IMR-90 (cell line): Measurements from ENCODE around the gene CYP39A1. TPM values are rescaled to one million over a fixed set of nuclear protein-coding genes. Genes with fewer than 3 reads are reported as not detected.

Experiments
- ATAC-seq: fragments of 200-7000 bp; cut with Tn5 transposase; 2 replicates; pipeline ENCODE4 v1.9.1; 2020; ENCODE audit warnings: low read depth, mild to moderate bottlenecking, moderate library complexity
- BruUV-seq: library from RNA; stranded (reverse); fragments of 400-500 nt; replicated peaks from 2 replicates; lab custom pipeline; 2021; lab: Mats Ljungman, UMichigan
- CTCF ChIA-PET: fragments of 300-600 bp; formaldehyde crosslinking; extraction: SDS; loops from one replicate; lab custom pipeline; 2021; ENCODE audit warnings: antibody characterized with exemption; lab: Yijun Ruan, JAX
- POLR2A ChIA-PET: fragments of 300-600 bp; sonication (Branson Sonifier 250); formaldehyde crosslinking; loops from one replicate; lab custom pipeline; 2022; ENCODE audit warnings: antibody characterized with exemption; ENCODE audit not compliant: unreplicated experiment; lab: Charles Lee
- DNase-seq: peaks from one replicate; pipeline ENCODE4 v3.0.0; 2013
- H2AFZ ChIP-seq: replicated peaks from 2 replicates; pipeline ENCODE3; 2013; ENCODE audit warnings: low read length, mild to moderate bottlenecking; ENCODE audit not compliant: poor library complexity
- H2AK5ac ChIP-seq: 2 replicates; pipeline ENCODE4 v1.6.1; 2013; ENCODE audit warnings: low read depth, low read length, inconsistent platforms
- H2AK9ac ChIP-seq: replicated peaks from 2 replicates; pipeline ENCODE3; 2013; ENCODE audit warnings: mild to moderate bottlenecking, low read depth, low read length, moderate library complexity; ENCODE audit not compliant: poor library complexity
- H2BK120ac ChIP-seq: 2 replicates; pipeline ENCODE4 v1.6.1; 2013; ENCODE audit warnings: low read depth, low read length, inconsistent platforms
- H2BK15ac ChIP-seq: 3 replicates; pipeline ENCODE4 v1.6.1; 2013; ENCODE audit warnings: low read depth, low read length, inconsistent platforms
- H2BK20ac ChIP-seq: 2 replicates; pipeline ENCODE4 v1.6.1; 2013; ENCODE audit warnings: low read depth, mild to moderate bottlenecking, inconsistent platforms, low read length, moderate library complexity
- H2BK5ac ChIP-seq: 2 replicates; pipeline ENCODE4 v1.6.1; 2013; ENCODE audit warnings: mild to moderate bottlenecking, low read depth, low read length, inconsistent platforms; ENCODE audit not compliant: poor library complexity, severe bottlenecking
- H3K14ac ChIP-seq: replicated peaks from 2 replicates; pipeline ENCODE4 v1.6.1; 2013; ENCODE audit warnings: low read depth, low read length, inconsistent platforms
- H3K18ac ChIP-seq: 2 replicates; pipeline ENCODE4 v1.6.1; 2013; ENCODE audit warnings: low read depth, low read length, control low read depth
- H3K23ac ChIP-seq: 2 replicates; pipeline ENCODE4 v1.6.1; 2013; ENCODE audit warnings: low read depth, low read length, inconsistent platforms
- H3K27ac ChIP-seq: 2 replicates; pipeline ENCODE4 v1.5.1; 2013; ENCODE audit warnings: mild to moderate bottlenecking, control low read depth, low read length; ENCODE audit not compliant: insufficient read depth
- H3K27me3 ChIP-seq: 2 replicates; pipeline ENCODE4 v1.6.1; 2013; ENCODE audit warnings: low read length; ENCODE audit not compliant: control insufficient read depth, insufficient read depth
- H3K36me3 ChIP-seq: 2 replicates; pipeline ENCODE4 v1.6.1; 2013; ENCODE audit warnings: low read length, mixed read lengths; ENCODE audit not compliant: control insufficient read depth, insufficient read depth
- H3K4ac ChIP-seq: 2 replicates; pipeline ENCODE4 v1.6.1; 2013; ENCODE audit warnings: low read depth, low read length, inconsistent platforms
- H3K4me1 ChIP-seq: 2 replicates; pipeline ENCODE4 v1.6.1; 2013; ENCODE audit warnings: low read length, mixed read lengths; ENCODE audit not compliant: control insufficient read depth, insufficient read depth
- H3K4me2 ChIP-seq: 2 replicates; pipeline ENCODE4 v1.6.1; 2013; ENCODE audit warnings: low read depth, mild to moderate bottlenecking, control low read depth, low read length, moderate library complexity
- H3K4me3 ChIP-seq: 2 replicates; pipeline ENCODE4 v1.5.1; 2013; ENCODE audit warnings: low read depth, mild to moderate bottlenecking, control low read depth, low read length, moderate library complexity; ENCODE audit not compliant: insufficient read depth
- H3K56ac ChIP-seq: 2 replicates; pipeline ENCODE4 v1.6.1; 2013; ENCODE audit warnings: low read length, inconsistent platforms; ENCODE audit not compliant: insufficient read depth; ENCODE audit errors: extremely low read depth
- H3K79me1 ChIP-seq, 2 experiments: 2 replicates each; pipeline ENCODE4 v1.6.1; 2013; ENCODE audit warnings: low read length in 2 of 2, inconsistent platforms in 1 of 2, low read depth in 1 of 2
- H3K9ac ChIP-seq: 2 replicates; pipeline ENCODE4 v1.6.1; 2013; ENCODE audit warnings: low read depth, low read length, control low read depth
- H3K9me1 ChIP-seq: 2 replicates; pipeline ENCODE4 v1.6.1; 2013; ENCODE audit warnings: low read length, inconsistent platforms; ENCODE audit not compliant: insufficient read depth
- H3K9me3 ChIP-seq: 2 replicates; pipeline ENCODE4 v1.6.1; 2013; ENCODE audit warnings: low read length; ENCODE audit not compliant: control insufficient read depth, insufficient read depth
- H4K20me1 ChIP-seq: 2 replicates; pipeline ENCODE4 v1.6.1; 2013; ENCODE audit warnings: low read length, inconsistent platforms; ENCODE audit not compliant: insufficient read depth
- H4K5ac ChIP-seq: 2 replicates; pipeline ENCODE4 v1.6.1; 2013; ENCODE audit warnings: mild to moderate bottlenecking, low read depth, low read length, control low read depth
- H4K8ac ChIP-seq, 2 experiments: 2 replicates each; pipeline ENCODE4 v1.6.1; 2013; ENCODE audit warnings: low read depth in 2 of 2, low read length in 2 of 2, control low read depth in 1 of 2, inconsistent platforms in 1 of 2
- H4K91ac ChIP-seq: 2 replicates; pipeline ENCODE4 v1.6.1; 2013; ENCODE audit warnings: low read depth, low read length, inconsistent platforms; ENCODE audit not compliant: insufficient read depth
- BHLHE40 ChIP-seq: fragments of 150-350 bp; IDR thresholded peaks from 2 replicates; pipeline ENCODE4 v1.6.1; 2016; ENCODE audit warnings: mild to moderate bottlenecking, low read depth, low read length
- CEBPB ChIP-seq: IDR thresholded peaks from 2 replicates; pipeline ENCODE4 v1.6.1; 2012; ENCODE audit warnings: low read depth, low read length, improper control_type of control experiment
- CHD1 ChIP-seq: IDR thresholded peaks from 2 replicates; pipeline ENCODE4 v1.6.1; 2012; ENCODE audit warnings: low read depth, low read length, improper control_type of control experiment
- FOS ChIP-seq: fragments of 150-350 bp; IDR thresholded peaks from 2 replicates; pipeline ENCODE4 v1.6.1; 2016; ENCODE audit warnings: low read depth, low read length
- MAFK ChIP-seq: IDR thresholded peaks from 2 replicates; pipeline ENCODE4 v1.6.1; 2012; ENCODE audit warnings: low read depth, low read length, improper control_type of control experiment
- MAZ ChIP-seq: IDR thresholded peaks from 2 replicates; pipeline ENCODE4 v1.6.1; 2012; ENCODE audit warnings: low read depth, mild to moderate bottlenecking, low read length, improper control_type of control experiment, moderate library complexity, borderline replicate concordance
- MXI1 ChIP-seq: IDR thresholded peaks from 2 replicates; pipeline ENCODE4 v1.6.1; 2012; ENCODE audit warnings: low read depth, mild to moderate bottlenecking, low read length, moderate library complexity, borderline replicate concordance
- NFE2L2 ChIP-seq: fragments of 150-350 bp; IDR thresholded peaks from 2 replicates; pipeline ENCODE4 v1.6.1; 2016; ENCODE audit warnings: low read depth, mild to moderate bottlenecking, low read length
- POLR2A ChIP-seq: IDR thresholded peaks from 2 replicates; pipeline ENCODE4 v1.6.1; 2012; ENCODE audit warnings: mild to moderate bottlenecking, low read depth, low read length
- RAD21 ChIP-seq: IDR thresholded peaks from 2 replicates; pipeline ENCODE4 v1.6.1; 2012; ENCODE audit warnings: low read length, improper control_type of control experiment
- RCOR1 ChIP-seq: IDR thresholded peaks from 2 replicates; pipeline ENCODE4 v1.6.1; 2012; ENCODE audit warnings: mild to moderate bottlenecking, low read length, improper control_type of control experiment; ENCODE audit not compliant: insufficient replicate concordance
- RFX5 ChIP-seq: IDR thresholded peaks from 2 replicates; pipeline ENCODE4 v1.8.0; 2012; ENCODE audit warnings: low read depth, mild to moderate bottlenecking, low read length, moderate library complexity
- SMC3 ChIP-seq: fragments of 150-350 bp; IDR thresholded peaks from 2 replicates; pipeline ENCODE4 v1.6.1; 2016; ENCODE audit warnings: low read depth, mild to moderate bottlenecking, antibody characterized with exemption, low read length, moderate library complexity
- WGBS, 2 experiments: methylation state at CpG; one replicate each; pipeline versions ENCODE4 v1.1.5 to v1.1.7; 2013; ENCODE audit warnings: missing lambda C conversion rate in 2 of 2; ENCODE audit not compliant: insufficient read length in 1 of 2; ENCODE audit errors: extremely low coverage in 2 of 2; 5-methylcytosine and 5-hydroxymethylcytosine counted together
- dilution Hi-C: fragments of 300-500 bp; cut with HindIII; formaldehyde crosslinking; loops from one replicate; pipeline ENCODE4 v1.14.3; 2018; ENCODE audit warnings: low sequenced_read_pairs; ENCODE audit not compliant: unreplicated experiment
- in situ Hi-C: fragments of 300-500 bp; cut with MboI; formaldehyde crosslinking; loops from 3 replicates; pipeline ENCODE4 v1.14.3; 2019; ENCODE audit warnings: low sequenced_read_pairs, inconsistent platforms, mixed read lengths
- intact Hi-C: fragments of 100-400 bp; cut with micrococcal nuclease; formaldehyde crosslinking; loops from 2 replicates; pipeline ENCODE4 v1.10.0; 2022
- polyA plus RNA-seq, 3 experiments: library from polyadenylated mRNA; depleted of rRNA; stranded (reverse); fragments of >200 nt; gene quantifications; 2 replicates each; pipeline ENCODE4 v1.2.3, GENCODE V29; 2012; ENCODE audit warnings: low replicate concordance in 1 of 3
- total RNA-seq: library from RNA; depleted of rRNA; stranded (reverse); fragments of >200 nt; gene quantifications from 2 replicates; pipeline ENCODE4 v1.2.3, GENCODE V29; 2012
- TF ChIP-seq, protein P1 (sequence below): conservative IDR thresholded peaks from 2 replicates; pipeline ENCODE4 v1.5.1; 2012; ENCODE audit warnings: mild to moderate bottlenecking, low read depth, low read length, improper control_type of control experiment
- TF ChIP-seq, protein P2 (sequence below): fragments of 150-350 bp; IDR thresholded peaks from 2 replicates; pipeline ENCODE4 v1.6.1; 2017; ENCODE audit warnings: mild to moderate bottlenecking, antibody characterized with exemption, low read length, low read depth

CYP39A1 gene
- total and polyA plus RNA-seq, 2 of the 4 experiments (the other 2 are of a cell fraction), result 0.03 TPM; not detected in 1

DNA sequence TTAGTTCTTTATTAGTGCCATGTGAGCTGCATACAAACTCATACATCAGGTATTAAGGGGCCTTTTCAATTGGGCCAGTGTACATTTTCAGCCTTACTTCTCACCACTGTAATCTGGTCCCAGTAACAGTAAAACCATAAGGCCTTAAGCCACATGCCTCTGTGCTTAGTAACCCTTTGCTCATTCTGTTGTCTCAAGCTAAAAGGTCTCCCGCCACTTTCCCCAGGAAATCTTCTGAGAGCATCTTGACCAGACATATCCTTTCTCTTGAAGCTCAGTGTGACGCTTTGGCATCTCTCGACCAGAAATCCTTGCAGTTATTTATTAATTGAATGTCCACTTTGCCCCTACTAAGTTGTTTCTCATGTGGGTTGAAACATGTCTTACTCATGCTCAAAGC, 68.0 kb downstream of the CYP39A1 start:
- Histone ChIP-seq H2BK15ac (no peak overlapping the region), H3K4me3 (no peak overlapping the region), H2BK20ac (no peak overlapping the region), H3K36me3 (no peaks in the 10 kb centered on the region), H3K4ac (no peak overlapping the region), H3K79me1 (no peaks in the 10 kb centered on the region), H3K27ac (no peak overlapping the region), H2AK9ac (no peak overlapping the region), H4K20me1 (no peaks in the 10 kb centered on the region), H3K4me2 (no peak overlapping the region), H3K27me3 (no peaks in the 10 kb centered on the region), H4K91ac (no peak overlapping the region), H3K14ac (no peak overlapping the region), H3K18ac (no peak overlapping the region), H2AK5ac (no peak overlapping the region), H3K56ac (no peak overlapping the region), H3K4me1 (no peaks in the 10 kb centered on the region), H2BK120ac (no peak overlapping the region), H3K9ac (no peak overlapping the region), H3K9me1 (no peaks in the 10 kb centered on the region), H2BK5ac (no peak overlapping the region), H3K23ac (no peak overlapping the region), H3K9me3 (no peaks in the 10 kb centered on the region), H4K5ac (no peak overlapping the region), H2AFZ (no peak overlapping the region), H4K8ac (no peak overlapping the region)
- POLR2A ChIA-PET, result no interaction called here
- intact Hi-C loops, result no loop called here
- dilution Hi-C loops, result no loop called here
- 60% methylated on average over 1 of the region's 3 CpGs; no CpG with 5 or more reads in 1 of the 2 experiments for WGBS, 2 experiments
- BruUV-seq, result no TSS peak
- no peak for DNase-seq
- in situ Hi-C loops, result no loop called here
- no peak for ATAC-seq
- TF ChIP-seq MAZ, result no peak
- no peak for TF ChIP-seq BHLHE40
- no peak for TF ChIP-seq FOS
- no peak for TF ChIP-seq RAD21
- no peak for TF ChIP-seq POLR2A
- TF ChIP-seq RFX5, result no peak
- no peak for TF ChIP-seq CEBPB
- no peak for TF ChIP-seq RCOR1
- TF ChIP-seq MXI1, result no peak
- no peak for TF ChIP-seq NFE2L2
- TF ChIP-seq, protein P1, sequence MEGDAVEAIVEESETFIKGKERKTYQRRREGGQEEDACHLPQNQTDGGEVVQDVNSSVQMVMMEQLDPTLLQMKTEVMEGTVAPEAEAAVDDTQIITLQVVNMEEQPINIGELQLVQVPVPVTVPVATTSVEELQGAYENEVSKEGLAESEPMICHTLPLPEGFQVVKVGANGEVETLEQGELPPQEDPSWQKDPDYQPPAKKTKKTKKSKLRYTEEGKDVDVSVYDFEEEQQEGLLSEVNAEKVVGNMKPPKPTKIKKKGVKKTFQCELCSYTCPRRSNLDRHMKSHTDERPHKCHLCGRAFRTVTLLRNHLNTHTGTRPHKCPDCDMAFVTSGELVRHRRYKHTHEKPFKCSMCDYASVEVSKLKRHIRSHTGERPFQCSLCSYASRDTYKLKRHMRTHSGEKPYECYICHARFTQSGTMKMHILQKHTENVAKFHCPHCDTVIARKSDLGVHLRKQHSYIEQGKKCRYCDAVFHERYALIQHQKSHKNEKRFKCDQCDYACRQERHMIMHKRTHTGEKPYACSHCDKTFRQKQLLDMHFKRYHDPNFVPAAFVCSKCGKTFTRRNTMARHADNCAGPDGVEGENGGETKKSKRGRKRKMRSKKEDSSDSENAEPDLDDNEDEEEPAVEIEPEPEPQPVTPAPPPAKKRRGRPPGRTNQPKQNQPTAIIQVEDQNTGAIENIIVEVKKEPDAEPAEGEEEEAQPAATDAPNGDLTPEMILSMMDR, result no peak
- no peak for TF ChIP-seq MAFK
- TF ChIP-seq, protein P2, sequence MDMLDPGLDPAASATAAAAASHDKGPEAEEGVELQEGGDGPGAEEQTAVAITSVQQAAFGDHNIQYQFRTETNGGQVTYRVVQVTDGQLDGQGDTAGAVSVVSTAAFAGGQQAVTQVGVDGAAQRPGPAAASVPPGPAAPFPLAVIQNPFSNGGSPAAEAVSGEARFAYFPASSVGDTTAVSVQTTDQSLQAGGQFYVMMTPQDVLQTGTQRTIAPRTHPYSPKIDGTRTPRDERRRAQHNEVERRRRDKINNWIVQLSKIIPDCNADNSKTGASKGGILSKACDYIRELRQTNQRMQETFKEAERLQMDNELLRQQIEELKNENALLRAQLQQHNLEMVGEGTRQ, result no peak
- no peak for TF ChIP-seq CHD1
- no peak for TF ChIP-seq SMC3
- CTCF ChIA-PET, result no interaction called here
